Thyroid gland (tissue), 4 donors: Measurements from ENCODE around the gene C12orf43. TPM values are rescaled to one million over a fixed set of nuclear protein-coding genes. Genes with fewer than 3 reads are reported as not detected.

Experiments used
- DNase-seq, 2 donors: peaks; one replicate each; pipeline ENCODE4 v3.0.0-alpha.2; 2019
- H3K27ac ChIP-seq, 3 donors: fragments of 200-600 bp; sonication (generic); 1 replicate in 2 of 3; 2 replicates in 1 of 3; pipeline ENCODE4 v1.5.1; 2016 to 2019; ENCODE audit warnings: mild to moderate bottlenecking in 1 of 3, moderate library complexity in 1 of 3
- H3K27me3 ChIP-seq: fragments of 200-600 bp; sonication (generic); one replicate; pipeline ENCODE4 v1.5.1; 2019
- H3K36me3 ChIP-seq, 2 donors: fragments of 200-600 bp; sonication (generic); one replicate each; pipeline ENCODE4 v1.5.1; 2016 to 2019
- H3K4me1 ChIP-seq, 2 donors: fragments of 200-600 bp; sonication (generic); one replicate each; pipeline ENCODE4 v1.5.1; 2017 to 2019
- H3K4me3 ChIP-seq, 3 donors: fragments of 200-600 bp; sonication (generic); replicated peaks in 1 of 3; 1 replicate in 2 of 3; 2 replicates in 1 of 3; pipeline ENCODE4 v1.5.1; 2016; ENCODE audit warnings: mild to moderate bottlenecking in 1 of 3
- H3K9me3 ChIP-seq: fragments of 200-600 bp; sonication (generic); one replicate; pipeline ENCODE4 v1.5.1; 2017
- POLR2A ChIP-seq, 2 donors: fragments of 450-650 bp; IDR thresholded peaks; one replicate each; pipeline ENCODE4 v1.6.1; 2017; ENCODE audit warnings: antibody characterized with exemption in 2 of 2, mild to moderate bottlenecking in 2 of 2, moderate library complexity in 1 of 2
- WGBS, 2 donors: methylation state at CpG; one replicate each; pipeline ENCODE4 v1.1.5; 2017; 5-methylcytosine and 5-hydroxymethylcytosine counted together
- intact Hi-C: fragments of 100-400 bp; cut with DNase I; formaldehyde crosslinking; loops from one replicate; pipeline ENCODE4 v1.15.1; 2023
- total RNA-seq, 4 donors: library from RNA; depleted of rRNA; stranded (reverse); fragments of >200 nt; gene quantifications; one replicate each; pipeline ENCODE4 v1.2.3, GENCODE V29; 2016
- TF ChIP-seq, protein P1 (sequence below), 6 experiments: fragments of 200-600 bp in 3 of 6; fragments of 450-650 bp in 3 of 6; sonication (generic) in 3 of 6; IDR thresholded peaks; one replicate each; pipeline ENCODE4 v1.5.1; 2016 to 2019; ENCODE audit warnings: antibody characterized with exemption in 6 of 6, mild to moderate bottlenecking in 2 of 6, inconsistent platforms in 1 of 6, moderate library complexity in 1 of 6

C12orf43 gene
- total RNA-seq, 4 donors from 2014 or later: 11.3 to 15.8 (median 13.0) TPM

DNA sequence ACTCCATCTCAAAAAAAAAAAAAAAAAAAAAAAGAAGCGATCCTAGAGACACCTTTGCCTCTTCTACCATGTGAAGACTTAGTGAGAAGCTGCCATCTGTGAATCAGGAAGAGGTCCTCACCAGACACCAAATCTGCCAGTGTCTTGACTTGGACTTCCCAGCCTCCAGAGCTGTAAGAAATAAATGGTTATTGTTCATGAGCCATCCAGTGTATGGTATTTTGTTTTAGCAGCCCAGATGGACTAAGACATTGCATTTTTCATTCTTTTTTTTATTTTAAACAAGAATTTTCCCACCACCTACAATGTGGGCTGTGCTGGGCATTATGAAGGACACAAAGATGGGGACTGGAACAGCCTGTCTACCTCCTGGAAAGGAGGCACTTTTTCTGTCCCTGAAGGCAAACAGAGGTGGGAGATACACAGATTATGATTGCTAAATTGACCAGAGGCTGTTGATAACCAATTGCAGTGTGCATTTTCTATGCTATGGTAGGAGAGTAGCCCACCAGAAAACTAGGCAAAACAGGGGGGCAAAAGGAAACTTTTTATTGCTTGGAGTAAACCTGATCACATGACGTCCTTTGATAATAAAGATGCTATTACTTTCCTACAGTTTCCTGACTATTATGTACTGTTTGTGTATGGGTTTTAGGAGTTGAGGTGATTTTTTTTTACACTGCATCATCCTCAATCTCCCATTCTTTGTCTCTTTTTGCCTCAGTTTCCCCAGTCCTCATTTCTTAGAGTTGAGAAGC, 2.8 kb upstream of the C12orf43 start:
- no peak overlapping the region for H3K27ac ChIP-seq
- peaks cover 5 to 6% of the 10 kb centered on the region in 2 donors for H3K4me1 ChIP-seq
- intact Hi-C loops: no loop called here
- TF ChIP-seq, protein P1, sequence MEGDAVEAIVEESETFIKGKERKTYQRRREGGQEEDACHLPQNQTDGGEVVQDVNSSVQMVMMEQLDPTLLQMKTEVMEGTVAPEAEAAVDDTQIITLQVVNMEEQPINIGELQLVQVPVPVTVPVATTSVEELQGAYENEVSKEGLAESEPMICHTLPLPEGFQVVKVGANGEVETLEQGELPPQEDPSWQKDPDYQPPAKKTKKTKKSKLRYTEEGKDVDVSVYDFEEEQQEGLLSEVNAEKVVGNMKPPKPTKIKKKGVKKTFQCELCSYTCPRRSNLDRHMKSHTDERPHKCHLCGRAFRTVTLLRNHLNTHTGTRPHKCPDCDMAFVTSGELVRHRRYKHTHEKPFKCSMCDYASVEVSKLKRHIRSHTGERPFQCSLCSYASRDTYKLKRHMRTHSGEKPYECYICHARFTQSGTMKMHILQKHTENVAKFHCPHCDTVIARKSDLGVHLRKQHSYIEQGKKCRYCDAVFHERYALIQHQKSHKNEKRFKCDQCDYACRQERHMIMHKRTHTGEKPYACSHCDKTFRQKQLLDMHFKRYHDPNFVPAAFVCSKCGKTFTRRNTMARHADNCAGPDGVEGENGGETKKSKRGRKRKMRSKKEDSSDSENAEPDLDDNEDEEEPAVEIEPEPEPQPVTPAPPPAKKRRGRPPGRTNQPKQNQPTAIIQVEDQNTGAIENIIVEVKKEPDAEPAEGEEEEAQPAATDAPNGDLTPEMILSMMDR (IDR thresholded peaks at IDR 0.05): no peak
- no peak overlapping the region for H3K4me3 ChIP-seq
- 89 to 99% methylated on average over 2 of the region's 2 CpGs for WGBS, 2 donors
- DNase-seq: no peak
- no peaks in the 10 kb centered on the region for H3K27me3 ChIP-seq
- no peaks in the 10 kb centered on the region for H3K9me3 ChIP-seq
- no peaks in the 10 kb centered on the region for H3K36me3 ChIP-seq

DNA sequence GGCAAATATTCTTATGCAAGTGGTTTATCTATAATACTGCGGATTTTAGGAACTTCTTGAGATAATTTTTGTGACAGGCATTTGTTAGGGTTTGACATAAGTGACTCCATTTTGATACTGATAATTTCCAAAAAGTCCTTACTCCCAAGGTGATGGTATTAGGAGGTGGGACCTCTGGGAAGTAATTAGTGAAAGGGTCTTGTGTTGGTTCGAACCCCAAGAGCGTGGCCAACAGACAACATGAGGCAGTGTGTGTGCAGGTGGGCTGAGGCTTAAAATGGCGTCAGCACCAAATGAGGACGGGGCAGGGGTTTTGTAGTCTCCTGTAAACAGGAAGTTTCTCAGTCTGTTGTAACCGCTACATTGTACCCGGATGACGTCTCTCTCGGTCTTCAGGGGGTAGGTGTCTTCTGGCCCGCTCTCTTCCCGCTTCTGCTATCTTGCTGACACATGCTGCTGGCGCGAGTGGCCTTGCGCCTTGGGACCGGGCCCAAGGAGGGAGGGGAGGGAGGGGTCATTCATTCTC, 1.7 kb upstream of the C12orf43 start:
- Histone ChIP-seq H3K9me3 (no peaks in the 10 kb centered on the region), H3K4me1 (peaks cover 5 to 6% of the 10 kb centered on the region in 2 donors), H3K36me3 (no peaks in the 10 kb centered on the region), H3K27ac (no peak overlapping the region), H3K4me3 (no peak overlapping the region), H3K27me3 (no peaks in the 10 kb centered on the region)
- WGBS, 2 donors: 90 to 91% methylated on average over 15 of the region's 15 CpGs
- no peak for DNase-seq
- TF ChIP-seq, protein P1 (IDR thresholded peaks at IDR 0.05): no peak
- TF ChIP-seq POLR2A (IDR thresholded peaks at IDR 0.05): no peak
- intact Hi-C loops: no loop called here

DNA sequence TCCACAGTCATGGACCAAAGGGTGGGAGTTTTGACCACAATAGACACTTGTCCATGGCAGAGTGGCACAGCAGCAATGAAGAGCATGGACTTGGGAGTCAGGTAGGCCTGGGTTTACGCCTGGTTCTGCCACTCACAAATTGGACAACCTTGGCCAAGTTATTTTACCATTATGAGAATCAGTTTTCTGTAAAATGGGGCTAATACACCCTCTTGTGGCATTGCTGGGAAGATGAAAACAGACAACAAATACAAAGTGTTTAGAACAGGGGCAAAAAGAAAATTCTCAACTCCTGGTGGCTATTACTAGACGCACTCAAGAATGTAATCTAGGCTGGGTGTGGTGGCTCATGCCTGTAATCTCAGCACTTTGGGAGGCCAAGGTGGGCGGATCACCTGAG, 2.6 kb downstream of the C12orf43 start:
- H3K36me3 ChIP-seq: peaks cover 14 to 17% of the 10 kb centered on the region in 2 donors
- H3K4me1 ChIP-seq: peaks cover 5 to 6% of the 10 kb centered on the region in 2 donors
- no peaks in the 10 kb centered on the region for H3K9me3 ChIP-seq
- no peak overlapping the region for H3K27ac ChIP-seq
- TF ChIP-seq POLR2A (IDR thresholded peaks at IDR 0.05): no peak
- TF ChIP-seq, protein P1 (IDR thresholded peaks at IDR 0.05): no peak
- 86 to 96% methylated on average over 3 of the region's 3 CpGs for WGBS, 2 donors
- no peak overlapping the region for H3K4me3 ChIP-seq
- no peaks in the 10 kb centered on the region for H3K27me3 ChIP-seq
- intact Hi-C loops: no loop called here
- no peak for DNase-seq

DNA sequence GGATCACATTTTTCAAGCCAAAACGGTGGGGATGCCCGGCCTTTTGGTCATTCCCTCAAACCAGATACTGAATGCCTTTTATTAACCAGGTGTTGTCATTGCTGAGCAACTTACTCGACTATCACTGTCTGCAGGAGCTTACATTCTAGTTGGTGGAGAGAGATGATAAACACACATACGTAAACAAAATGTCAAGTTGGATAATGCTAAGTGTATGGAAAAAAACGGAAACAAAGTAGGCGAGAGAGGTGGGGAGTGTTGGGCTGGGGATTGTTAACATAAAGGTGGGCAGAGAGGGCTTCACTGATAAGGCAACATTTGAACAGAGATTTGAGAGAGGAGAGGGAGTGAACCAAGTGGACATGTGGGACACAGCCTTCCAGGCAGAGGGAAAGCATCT, 4.5 kb downstream of the C12orf43 start:
- intact Hi-C loops: no loop called here
- no peaks in the 10 kb centered on the region for H3K9me3 ChIP-seq
- H3K4me1 ChIP-seq: peaks cover 5 to 6% of the 10 kb centered on the region in 2 donors
- H3K27me3 ChIP-seq: no peaks in the 10 kb centered on the region
- no peak for DNase-seq
- 86 to 90% methylated on average over 6 of the region's 6 CpGs for WGBS, 2 donors
- no peak overlapping the region for H3K4me3 ChIP-seq
- TF ChIP-seq, protein P1 (IDR thresholded peaks at IDR 0.05): no peak
- no peak for TF ChIP-seq POLR2A (IDR thresholded peaks at IDR 0.05)
- H3K36me3 ChIP-seq: peaks cover 14 to 25% of the 10 kb centered on the region in 2 donors
- H3K27ac ChIP-seq: no peak overlapping the region

DNA sequence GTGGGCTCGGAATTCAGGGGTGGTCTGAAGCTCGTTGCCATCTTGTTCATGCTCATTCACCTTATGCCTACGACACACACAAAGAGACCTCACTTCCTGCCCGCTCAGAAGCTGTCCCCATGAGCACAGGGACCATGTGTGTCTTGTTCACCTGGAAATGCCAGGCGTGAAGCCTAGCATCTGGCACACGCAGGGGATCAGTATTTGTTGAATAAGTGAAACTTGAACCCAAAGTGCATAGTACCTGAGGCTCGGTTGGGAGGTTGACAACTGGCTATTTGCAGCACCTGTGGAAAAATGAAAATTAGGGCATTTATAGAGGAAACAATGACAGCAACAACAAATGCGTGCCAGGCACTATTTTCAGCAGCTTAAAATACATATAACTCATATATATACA, 5.4 kb downstream of the C12orf43 start:
- no peak for TF ChIP-seq POLR2A (IDR thresholded peaks at IDR 0.05)
- DNase-seq: no peak
- Histone ChIP-seq H3K36me3 (peaks cover 14 to 29% of the 10 kb centered on the region in 2 donors), H3K27me3 (no peaks in the 10 kb centered on the region), H3K9me3 (no peaks in the 10 kb centered on the region), H3K4me1 (peaks cover 5% of the 10 kb centered on the region in 2 donors), H3K27ac (no peak overlapping the region), H3K4me3 (no peak overlapping the region)
- intact Hi-C loops: no loop called here
- WGBS, 2 donors: 92 to 95% methylated on average over 8 of the region's 8 CpGs
